ENCODE data around the gene RHOT2.

- no peak for TF ChIP-seq PAX5 (IDR thresholded peaks at IDR 0.05; ENCODE audit: insufficient read depth, low read length, severe bottlenecking)
- TF ChIP-seq POLR2A (IDR thresholded peaks at IDR 0.05; ENCODE audit: low read depth, low read length), result no peak
- TF ChIP-seq POLR2AphosphoS5 (IDR thresholded peaks at IDR 0.05; ENCODE audit: low read depth, low read length), result no peak
- no peak for TF ChIP-seq TAF1 (IDR thresholded peaks at IDR 0.05; ENCODE audit: low read depth, low read length)
- no peak for TF ChIP-seq SPI1 (IDR thresholded peaks at IDR 0.05; ENCODE audit: low read depth, low read length)
- TF ChIP-seq POU2F2 (IDR thresholded peaks at IDR 0.05; ENCODE audit: low read depth, low read length), result no peak
Observed at GRCh38 chr16:672851-673250, 4.9 kb downstream of the RHOT2 start.

Measured in GM12891 (cell line).